Stimulated activated naive CD8-positive, alpha-beta T cell treated with anti-CD3 and anti-CD28 coated beads, Interleukin-15, Interleukin-2, amounts not matched to agents 100 U/mL and 50 U/mL, for 24 hours (primary cell): ENCODE results near the gene C16orf89.
A peak's percentile ranks its signal among the peaks of the same experiment; 100 is the strongest.
"Not testable (repeated sequence)": the region's sequence is repeated elsewhere in the genome, so short reads cannot be mapped to it uniquely, and the experiment has no call there.

ENCODE experiments used
- ATAC-seq: fragments of 150-1000 bp; cut with Tn5 transposase; one replicate; pipeline ENCODE4 v1.10.0; 2021
- DNase-seq: peaks from one replicate; pipeline ENCODE4 v3.0.0; 2021

The C16orf89 gene

DNA sequence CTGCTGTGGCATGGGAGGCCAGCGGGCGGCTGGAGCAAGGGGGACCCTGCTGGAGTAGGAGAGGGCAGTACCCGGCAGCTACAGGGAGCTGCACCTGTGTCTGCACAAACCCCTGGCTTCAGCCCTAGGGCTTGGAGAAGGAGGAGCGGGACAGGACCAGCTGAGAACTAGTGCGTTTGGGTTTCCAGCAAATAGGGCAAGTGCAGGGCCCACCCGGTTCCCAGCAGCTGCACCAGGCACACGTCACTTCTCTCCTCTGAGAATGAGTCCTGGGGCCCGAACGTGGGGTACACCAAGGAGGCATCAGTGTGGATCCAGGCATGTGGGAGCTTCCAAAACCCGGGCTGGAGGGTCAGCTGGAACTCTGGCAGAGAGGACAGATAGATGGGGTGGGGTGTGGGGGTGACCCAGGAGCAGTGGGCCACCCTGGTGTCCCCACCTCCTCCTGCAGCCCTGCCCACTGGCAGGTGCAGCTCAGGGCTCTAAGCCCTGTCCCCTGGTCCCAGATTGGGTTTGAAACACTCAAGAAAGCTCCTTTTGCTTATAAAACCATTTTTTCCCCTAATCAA, 5.6 kb downstream of the C16orf89 start:
- ATAC-seq (no peak), DNase-seq (no peak)

DNA sequence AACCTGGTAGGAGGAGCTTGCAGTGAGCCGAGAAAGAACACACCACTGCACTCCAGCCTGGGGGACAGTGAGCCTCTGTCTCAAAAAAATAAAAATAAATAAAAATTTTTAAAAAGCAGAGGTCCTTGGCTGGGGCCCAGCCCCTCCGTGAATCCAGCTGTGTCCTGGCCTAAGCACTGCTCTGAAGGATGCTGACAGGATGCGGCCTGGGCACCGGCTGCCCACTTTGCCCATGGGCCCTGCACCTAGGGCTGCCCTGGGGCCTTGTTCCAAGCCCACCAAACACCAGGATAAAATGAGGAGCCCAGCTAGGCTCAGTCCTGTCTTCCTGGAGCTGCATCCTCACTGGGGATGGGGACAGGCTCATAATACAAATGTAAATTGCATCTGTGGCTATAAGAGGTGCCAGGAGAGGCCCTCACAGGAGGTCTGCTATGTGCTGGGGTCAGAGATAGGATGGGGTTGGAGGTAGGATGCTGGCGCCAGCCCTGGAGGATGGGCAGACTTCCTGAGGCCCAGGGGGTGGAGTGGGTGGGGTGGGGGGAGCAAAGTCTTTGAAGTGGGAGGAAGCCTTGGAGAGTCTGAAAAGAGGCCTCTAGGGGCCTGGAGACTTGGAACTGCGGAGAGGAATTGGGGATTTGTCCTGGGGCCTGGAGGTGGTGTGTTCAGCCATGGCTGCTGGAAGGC, 6.2 kb downstream of the C16orf89 start:
- DNase-seq (no peak), ATAC-seq (no peak)

DNA sequence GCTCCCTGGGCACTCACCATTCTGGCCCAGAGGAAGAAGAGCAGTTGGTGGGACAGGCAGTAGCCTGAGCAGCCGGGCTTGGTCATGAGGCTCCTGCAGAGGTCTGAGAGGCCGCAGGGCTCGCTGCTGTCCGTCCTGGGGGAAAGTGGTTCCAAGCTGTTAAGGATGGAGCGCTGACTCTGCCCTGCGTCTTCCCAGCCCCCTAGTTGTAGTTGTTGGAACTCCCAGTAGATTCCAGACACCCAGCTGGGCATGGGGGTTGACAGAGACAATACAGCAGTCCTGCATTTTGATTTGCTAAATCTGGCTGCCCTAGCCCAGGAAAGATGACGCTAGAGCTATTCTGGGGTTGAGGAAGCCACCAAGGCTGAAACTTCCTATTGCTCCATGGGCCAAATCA, 7.3 kb downstream of the C16orf89 start:
- ATAC-seq, result no peak
- DNase-seq, result no peak

DNA sequence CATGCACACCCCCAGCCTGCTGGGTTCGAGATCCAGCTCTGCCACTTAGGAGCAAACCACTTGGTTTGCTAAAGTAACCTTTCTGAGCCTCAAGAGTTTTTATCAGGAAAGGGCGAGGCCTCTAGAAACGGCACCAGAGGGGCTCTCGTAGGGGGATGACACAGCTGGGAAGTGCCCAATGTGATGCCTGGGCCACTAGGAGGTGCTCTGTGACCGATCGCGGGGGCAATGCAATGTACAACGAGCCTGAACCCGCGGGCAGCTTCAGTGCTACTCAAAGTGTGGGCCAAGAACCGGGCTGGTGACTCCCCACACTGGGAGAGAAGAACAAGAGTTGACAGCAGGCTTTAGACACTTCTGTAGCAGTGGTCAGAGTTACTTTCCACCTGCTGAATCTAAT, 9.4 kb downstream of the C16orf89 start:
- ATAC-seq (peak; percentile 91), DNase-seq (peak; percentile 63)

- no peak for ATAC-seq
- no peak for DNase-seq
Observed at GRCh38 chr16:5054876-5055865, 10.6 kb downstream of the C16orf89 start.

- no peak for ATAC-seq
- DNase-seq, result no peak
Observed at GRCh38 chr16:5046914-5047313, 18.8 kb downstream of the C16orf89 start.

DNA sequence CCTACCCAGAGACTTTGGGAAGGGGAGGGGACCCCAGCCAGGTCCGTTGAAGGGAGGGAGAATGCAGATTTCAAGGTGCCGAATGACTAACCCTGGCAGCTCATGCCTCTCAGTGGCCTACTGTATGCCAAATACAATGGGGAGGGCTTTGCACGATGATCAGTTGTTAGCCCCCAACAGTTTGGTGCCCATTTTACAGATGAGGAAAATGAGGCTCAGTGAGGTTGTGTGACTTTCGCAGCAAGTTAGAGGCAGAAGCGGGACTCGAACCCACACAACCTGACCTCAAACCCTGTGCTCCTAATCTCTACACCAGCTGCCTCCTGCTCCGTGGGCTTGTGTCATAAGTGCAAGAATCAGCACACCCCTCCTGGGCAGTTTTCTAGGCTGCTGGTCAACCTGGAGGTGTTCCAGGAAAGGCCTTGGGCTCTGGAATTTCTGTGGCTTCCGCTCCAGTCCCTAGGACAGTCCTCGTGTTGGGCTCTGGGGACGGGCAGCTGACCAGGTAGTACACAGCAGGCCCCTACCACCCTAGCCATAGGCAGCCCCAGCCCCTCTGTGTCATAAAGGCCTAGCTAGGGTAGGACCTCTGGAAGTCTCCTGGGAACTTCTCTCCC, 20.1 kb downstream of the C16orf89 start:
- DNase-seq, result no peak
- no peak for ATAC-seq

GRCh38 chr16:5044581-5044980, 21.2 kb downstream of the C16orf89 start:
- ATAC-seq, DNase-seq: not testable (repeated sequence)

GRCh38 chr16:5044011-5044540, 21.7 kb downstream of the C16orf89 start:
- DNase-seq (no peak), ATAC-seq (no peak)

GRCh38 chr16:5042574-5043171, 23.1 kb downstream of the C16orf89 start:
- DNase-seq (no peak), ATAC-seq (no peak)

DNA sequence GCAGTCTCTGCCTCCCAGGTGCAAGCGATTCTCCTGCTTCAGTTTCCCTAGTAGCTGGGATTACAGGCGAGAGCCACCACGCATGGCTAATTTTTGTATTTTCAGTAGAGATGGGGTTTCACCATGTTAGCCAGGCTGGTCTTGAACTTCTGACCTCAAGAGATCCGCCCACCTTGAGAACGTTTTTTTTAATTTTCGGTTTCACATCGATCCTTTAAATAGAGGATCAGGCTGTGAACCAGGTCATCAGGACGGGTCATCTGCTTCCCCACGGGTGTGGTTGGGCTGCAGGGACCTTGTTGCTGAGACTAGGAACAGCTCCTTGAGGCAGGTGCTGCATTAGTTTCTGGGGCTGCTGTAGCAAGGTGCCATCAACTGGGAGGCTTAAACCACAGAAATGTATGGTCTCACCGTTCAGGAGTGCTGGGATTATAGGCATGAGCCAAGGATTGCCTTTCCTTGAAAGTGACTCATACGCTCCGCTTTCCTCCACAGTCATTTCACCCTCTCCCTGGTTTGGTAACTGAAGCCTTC, 24.1 kb downstream of the C16orf89 start:
- ATAC-seq, result no peak
- no peak for DNase-seq

DNA sequence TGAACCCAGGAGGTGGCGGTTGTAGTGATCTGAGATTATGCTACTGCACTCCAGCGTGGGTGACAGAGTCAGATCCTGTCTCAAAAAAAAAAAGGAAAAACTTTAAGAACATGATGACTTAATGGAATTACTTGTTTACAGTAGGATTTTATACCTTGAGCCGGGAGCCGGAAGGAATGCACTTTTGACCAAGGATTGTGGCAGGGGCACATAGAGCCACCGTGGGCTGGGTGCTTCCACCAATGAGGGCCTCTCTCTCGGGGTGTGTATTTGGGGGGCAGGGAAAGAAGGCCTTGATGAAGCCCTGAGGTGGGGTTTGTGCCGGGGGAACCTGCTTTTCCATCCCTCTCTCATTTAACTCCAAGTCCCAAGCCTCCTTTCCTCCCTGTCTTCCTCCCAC, 25.3 kb downstream of the C16orf89 start:
- ATAC-seq, result no peak

DNA sequence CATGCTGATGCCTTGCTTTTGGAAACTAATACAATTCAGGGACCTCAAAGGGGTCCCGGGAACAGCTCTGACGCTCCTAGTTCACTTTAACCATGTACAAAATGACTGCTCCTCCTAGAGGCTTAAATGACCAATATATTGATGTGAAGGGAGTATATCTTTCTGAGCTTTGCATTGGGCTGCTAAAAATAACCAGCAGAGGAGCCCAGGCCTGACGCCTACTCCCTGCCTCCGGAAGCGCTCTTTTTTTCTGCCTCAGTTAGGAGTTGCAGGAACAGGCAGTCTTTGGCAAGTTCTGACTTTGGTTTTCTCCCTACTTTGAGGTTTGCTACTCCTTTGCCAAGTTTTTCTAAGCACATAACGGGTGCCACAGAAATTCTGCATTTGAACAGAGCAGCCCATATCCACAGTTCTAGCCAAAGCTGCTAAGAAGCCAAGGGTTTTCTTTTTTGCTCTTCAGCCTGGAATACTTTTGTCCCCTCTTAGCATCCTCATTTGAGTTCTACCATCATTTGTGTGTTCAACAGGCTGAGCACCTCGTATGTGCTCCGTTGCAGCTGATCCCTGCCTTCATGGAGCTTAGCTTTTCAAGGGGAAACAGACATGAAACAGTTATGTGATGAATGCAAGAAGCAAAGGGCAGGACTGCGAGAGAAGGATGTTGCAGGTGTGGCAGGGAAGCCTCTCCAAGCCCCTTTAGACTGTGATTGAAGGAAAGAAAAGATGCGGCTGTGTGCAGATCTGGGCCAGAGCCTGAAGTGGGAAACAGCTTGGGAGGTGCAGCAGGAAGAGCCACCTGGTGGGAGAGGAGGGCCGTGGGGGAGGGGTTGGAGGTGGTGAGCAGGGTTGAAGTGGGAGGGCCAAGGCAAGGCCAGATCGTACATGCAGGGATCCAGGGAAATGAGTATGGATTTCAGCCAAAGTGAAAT, 29.3 kb downstream of the C16orf89 start:
- DNase-seq (no peak), ATAC-seq (no peak)

More for the DNA sequence above, 25.3 kb downstream of the C16orf89 start:
- no peak for DNase-seq

GRCh38 chr16:5035909-5036227, 29.9 kb downstream of the C16orf89 start:
- DNase-seq, result no peak
- no peak for ATAC-seq

DNA sequence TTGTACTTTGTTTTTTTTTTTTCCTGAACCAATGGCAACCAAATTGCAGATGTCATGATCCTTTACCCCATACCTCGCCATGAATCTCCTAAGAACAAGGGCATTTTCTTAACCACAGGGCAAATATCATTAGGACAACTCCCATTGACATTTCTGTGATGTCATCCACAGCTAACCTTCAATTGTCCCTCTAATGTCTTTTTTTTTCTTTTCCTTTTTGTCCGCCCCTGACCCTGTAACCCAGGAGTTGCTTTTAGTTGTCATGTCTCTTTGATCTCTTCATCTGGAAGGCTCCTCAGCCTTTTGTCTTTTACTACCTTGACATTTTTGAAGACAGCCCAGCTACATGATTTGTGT, 31.6 kb downstream of the C16orf89 start:
- no peak for DNase-seq
- ATAC-seq, result no peak

- peak; percentile 85 for DNase-seq
- ATAC-seq, result peak; percentile 82
Observed at GRCh38 chr16:5033256-5034166, 32.2 kb downstream of the C16orf89 start, which contains the start of gene NAGPA. TSS of gene NAGPA (minus strand) at chr16:5033935. CDS start at chr16:5033914, 21 bp downstream.

GRCh38 chr16:5032748-5033167, 33.0 kb downstream of the C16orf89 start:
- ATAC-seq, result no peak
- DNase-seq, result no peak

DNA sequence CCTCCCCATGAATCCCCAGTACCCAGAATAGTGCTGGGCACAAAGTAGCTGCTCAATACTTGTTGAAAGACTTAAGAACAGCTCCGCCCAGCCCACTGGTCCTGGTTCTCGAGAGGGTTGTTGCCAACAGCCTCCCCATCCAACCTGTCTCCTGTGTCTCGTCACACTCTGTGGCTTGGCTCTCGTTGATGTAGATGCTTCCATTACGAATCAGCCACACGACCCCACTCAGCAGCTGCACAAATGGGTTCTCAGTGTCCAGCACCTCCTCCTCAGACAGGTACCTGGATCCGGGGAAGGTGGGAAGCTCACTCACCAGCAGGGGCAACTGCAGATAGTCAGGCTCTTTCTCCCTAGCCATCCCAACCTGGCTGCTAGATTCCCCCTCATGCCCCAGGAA, 34.2 kb downstream of the C16orf89 start:
- ATAC-seq, result no peak
- no peak for DNase-seq

- ATAC-seq, result no peak
- DNase-seq, result no peak
Observed at GRCh38 chr16:5030251-5030870, 35.4 kb downstream of the C16orf89 start.
